Stimulated activated CD4-positive, alpha-beta T cell treated with anti-CD3 and anti-CD28 coated beads, Interleukin-4, amount 100 ng/mL, for 48 hours (primary cell): ENCODE data around the gene SLC16A2.

Experiments
- DNase-seq, 2 donors: peaks; one replicate each; pipeline ENCODE4 v3.0.0-alpha.2; 2020; ENCODE audit warnings: low read depth in 2 of 2

The SLC16A2 gene

DNA sequence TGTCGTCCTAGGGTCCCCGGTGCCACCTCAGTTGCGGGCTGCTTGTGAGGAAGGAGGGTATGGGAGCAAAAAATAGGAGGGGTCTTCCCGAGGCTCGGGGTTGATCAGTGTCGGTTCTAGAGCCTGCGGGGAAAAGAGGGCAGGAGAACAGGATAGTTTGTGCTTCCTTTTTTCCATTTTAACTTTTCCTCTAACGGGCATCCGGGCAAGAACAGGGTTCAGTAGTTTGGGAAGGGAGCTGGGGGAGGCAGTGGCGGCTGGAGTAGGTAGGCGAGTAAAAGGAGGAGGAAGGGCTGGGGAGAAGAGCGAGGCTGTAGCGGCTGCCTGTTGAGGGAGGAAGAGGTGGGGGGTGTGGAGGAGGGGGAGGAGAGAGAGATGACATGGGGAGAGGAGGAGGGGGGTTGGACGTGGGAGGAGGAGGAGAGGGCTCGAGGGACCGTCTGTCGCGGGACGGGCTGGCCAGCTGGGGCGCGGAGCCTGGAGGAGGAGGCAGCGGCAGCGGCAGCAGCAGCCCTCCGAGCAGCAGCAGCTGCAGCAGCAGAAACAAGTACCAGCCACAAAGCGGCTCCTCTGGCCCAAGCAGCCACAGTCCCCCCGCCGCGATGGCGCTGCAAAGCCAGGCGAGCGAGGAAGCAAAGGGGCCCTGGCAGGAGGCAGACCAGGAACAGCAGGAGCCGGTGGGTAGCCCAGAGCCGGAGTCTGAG is at the start of gene SLC16A2:
SLC16A2 (plus strand) TSS at position 458 of the 704 bp plus-strand sequence; CDS start at position 603, 145 bp downstream.
- DNase-seq = peak in 1 of 2 donors; percentile 10

DNA sequence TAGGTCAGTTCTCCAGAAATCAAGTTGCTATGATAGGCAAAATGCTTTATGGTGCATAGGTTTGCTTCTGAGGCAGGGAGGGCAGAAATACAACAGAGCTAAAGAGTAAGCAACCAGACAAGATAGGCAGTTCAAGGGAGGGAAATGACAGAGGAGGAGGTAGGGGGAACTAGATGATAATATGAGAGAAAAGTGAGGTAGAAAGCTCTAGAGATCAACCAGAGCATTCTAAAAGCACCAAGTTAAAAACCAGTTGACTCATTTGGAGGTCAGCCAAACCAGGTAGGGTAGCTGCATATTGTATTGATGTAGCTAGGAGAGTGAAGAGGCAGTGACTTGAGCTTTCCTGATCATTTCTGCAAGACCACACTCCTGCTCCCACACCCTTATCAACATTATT is 49.0 kb upstream of the SLC16A2 start:
- DNase-seq = no peak

DNA sequence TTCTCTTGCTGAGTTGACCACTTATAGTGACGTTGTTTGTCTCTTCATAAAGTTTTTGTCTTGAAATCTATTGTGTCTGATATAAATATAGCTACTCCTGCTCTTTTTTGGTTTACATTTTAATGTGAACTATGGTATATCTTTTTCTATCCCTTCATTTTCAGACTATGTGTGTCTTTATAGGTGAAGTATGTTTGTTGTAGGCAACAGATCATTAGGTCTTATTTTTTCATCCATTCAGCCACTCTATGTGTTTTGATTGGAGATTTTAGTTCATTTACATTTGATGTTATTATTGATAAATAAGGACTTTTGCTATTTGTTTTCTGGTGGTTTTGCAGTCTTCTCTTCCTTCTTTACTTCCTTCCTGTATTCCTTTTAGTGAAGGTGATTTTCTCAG is 44.0 kb upstream of the SLC16A2 start:
- DNase-seq = no peak

GRCh38 chrX:74382613-74383012 is 38.7 kb upstream of the SLC16A2 start:
- peak; percentile 36 to 37 for DNase-seq

GRCh38 chrX:74383611-74384010 is 37.7 kb upstream of the SLC16A2 start:
- peak in 1 of 2 donors; percentile 2 for DNase-seq

DNA sequence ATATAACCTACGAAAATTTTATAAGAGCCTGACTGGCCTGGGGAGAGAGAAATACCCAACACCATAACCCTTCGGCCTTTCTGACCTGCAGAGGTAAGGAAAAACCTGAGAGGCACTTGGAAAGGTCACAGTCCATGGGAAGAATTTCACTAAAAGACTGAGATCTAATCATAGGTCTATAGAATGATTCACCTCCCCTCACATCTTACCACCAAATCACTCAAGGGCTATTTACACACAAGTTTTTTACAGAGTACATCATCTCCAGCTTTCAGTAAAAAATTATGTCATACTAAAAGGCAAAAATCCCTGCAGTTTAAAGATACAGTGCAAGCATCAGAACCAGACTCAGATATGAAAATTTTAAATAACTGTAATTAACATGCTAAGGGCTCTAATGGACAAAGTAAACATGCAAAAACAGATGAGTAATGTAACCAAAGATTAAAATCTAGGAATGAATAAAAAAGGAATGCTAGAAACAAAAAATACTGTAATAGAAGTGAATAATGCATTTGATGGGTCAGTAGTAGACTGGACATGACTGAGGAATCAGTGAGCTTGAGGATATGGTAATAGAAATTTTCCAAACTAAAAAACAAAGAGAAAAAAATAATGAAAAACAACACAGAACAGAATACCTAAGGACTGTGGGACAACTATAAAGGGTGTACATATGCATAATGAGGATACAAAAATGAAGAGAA is 32.1 kb upstream of the SLC16A2 start:
- DNase-seq = no peak

DNA sequence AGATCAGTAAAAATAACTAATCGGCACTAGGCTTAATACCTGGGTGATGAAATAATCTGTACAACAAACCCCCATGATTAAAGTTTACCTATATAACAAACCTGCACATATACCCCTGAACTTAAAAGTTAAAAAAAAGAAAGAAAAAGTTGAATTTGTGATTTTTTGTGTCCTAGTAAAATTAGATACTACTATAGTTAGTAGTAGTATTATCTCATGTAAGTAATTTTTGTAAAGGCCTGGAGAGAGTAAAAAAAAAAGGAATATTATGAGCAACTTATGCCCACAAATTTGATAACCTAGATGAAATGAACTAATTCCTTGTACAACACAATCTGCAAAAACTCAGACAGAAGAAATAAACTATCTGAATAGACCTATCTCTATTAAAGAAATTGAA is 25.7 kb upstream of the SLC16A2 start:
- DNase-seq = no peak

GRCh38 chrX:74405973-74406489 is 15.3 kb upstream of the SLC16A2 start:
- no peak for DNase-seq

DNA sequence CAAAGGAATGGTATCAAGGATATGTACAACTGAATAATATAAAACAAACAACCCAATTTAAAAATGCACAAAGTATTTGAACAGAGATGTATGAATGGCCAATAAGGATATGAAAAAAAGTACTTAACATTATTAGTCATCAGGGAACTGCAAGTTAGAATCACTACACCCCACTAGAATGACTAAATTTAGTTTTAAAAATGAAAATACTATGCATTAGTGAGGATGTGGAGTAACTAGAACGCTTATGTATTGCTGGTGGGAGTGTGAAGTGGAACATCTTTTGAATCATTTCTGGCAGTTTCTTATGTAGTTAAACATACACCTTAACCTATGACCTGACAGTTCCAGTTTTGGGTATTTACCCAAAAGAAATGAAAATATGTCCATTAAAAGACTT is 13.0 kb upstream of the SLC16A2 start:
- no peak for DNase-seq

- no peak for DNase-seq
Measured at GRCh38 chrX:74419864-74420195, 1.5 kb upstream of the SLC16A2 start.

GRCh38 chrX:74420196-74421035 is 877 bp upstream of the SLC16A2 start:
- no peak for DNase-seq

- DNase-seq = no peak
Measured at GRCh38 chrX:74421740-74422352, 553 bp downstream of the SLC16A2 start.

DNA sequence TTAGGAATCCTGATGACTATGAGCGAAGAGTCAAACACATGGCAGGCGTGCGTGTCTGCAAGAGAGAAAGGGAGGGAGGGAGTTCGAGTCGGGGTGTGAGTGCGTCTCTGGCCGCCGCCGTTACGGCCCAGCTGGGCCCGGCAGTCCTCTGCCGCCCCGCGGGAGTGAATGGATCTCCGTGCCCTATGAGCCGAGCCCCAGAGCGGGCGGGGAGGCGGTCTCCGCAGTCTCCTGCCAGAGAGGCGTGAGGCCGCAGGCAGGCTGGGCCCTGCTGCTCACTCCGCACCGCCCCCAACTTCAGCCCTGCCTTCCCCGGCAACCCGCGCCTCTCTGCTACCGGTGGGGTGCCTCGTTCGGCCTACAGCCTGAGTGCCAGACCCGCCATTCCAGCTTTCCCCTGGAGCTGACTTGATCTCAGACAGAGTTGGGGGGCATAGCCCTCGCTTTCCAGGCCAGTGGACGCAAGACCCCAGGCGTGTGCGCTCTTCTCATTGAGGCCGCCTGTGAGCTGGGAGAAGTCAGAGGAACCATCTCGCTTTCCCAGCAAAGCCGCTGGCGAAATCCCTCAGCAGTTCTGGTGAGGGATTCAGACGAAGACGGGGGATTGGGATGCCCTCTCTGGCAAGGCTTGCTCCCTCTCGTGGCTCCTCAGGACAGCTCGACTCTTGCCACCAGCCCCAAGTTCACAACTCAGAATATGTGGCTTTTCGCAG is 1.4 kb downstream of the SLC16A2 start:
- DNase-seq = peak in 1 of 2 donors; percentile 2

GRCh38 chrX:74423289-74423998 is 2.2 kb downstream of the SLC16A2 start:
- no peak for DNase-seq

DNA sequence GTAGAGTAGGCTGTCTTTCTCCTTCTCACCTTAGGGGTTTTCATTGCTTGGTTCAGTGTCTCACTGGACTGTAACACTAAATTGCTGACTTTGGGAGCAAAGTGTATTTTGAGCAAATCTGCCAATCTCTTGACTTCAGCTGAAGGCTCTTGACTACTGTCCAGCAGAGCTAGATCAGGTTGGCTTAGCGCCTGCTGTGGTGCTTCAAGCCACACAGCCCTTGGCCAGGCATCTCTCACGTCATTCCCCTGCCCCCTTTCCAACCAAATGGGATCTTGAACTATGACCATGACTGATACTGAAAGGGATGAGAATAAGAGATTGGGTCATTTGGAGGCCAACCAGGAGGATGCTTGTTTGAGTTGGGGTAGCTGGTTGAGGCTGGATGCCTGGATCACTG is 4.8 kb downstream of the SLC16A2 start:
- no peak for DNase-seq

DNA sequence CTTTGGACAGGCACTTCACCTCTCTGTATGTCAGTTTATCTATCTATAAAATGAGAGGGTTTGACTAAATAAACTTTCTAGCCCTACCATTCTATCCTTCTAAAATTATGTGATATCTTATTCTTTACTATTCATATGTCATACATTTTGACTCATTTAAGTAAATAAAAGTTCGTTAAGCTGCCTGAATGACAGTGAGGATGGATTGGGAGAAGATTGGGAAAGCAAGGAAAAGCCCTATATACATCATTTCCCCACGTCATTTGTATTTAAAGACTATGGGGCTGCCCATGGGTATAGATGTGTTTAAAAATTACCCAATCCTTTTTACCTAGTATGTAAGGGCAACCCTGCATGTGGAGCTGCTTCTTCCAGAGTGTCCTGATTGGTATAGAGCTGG is 5.3 kb downstream of the SLC16A2 start:
- no peak for DNase-seq

DNA sequence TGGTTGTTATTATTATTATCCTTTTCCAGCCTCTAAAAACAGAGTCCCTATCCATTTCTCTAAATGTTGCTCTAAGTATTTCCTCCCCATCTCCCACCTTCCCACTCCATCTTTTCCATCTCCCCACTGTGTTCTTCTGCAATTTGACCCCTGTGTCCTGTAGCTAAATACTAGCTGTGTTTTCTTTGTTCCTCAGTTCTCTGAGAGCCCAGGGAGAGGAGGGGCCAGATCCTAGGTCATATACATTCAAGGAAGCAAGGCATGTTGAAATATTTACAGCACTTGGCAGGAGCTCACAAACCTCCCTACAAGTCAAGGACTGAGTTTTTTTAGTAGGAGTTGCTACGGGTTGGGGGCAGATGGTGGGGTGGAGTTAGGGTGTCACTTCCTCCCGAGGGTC is 10.5 kb downstream of the SLC16A2 start:
- no peak for DNase-seq

GRCh38 chrX:74434336-74434735 is 13.0 kb downstream of the SLC16A2 start:
- no peak for DNase-seq

GRCh38 chrX:74437530-74437929 is 16.2 kb downstream of the SLC16A2 start:
- DNase-seq = no peak

GRCh38 chrX:74438764-74439163 is 17.5 kb downstream of the SLC16A2 start:
- no peak for DNase-seq

DNA sequence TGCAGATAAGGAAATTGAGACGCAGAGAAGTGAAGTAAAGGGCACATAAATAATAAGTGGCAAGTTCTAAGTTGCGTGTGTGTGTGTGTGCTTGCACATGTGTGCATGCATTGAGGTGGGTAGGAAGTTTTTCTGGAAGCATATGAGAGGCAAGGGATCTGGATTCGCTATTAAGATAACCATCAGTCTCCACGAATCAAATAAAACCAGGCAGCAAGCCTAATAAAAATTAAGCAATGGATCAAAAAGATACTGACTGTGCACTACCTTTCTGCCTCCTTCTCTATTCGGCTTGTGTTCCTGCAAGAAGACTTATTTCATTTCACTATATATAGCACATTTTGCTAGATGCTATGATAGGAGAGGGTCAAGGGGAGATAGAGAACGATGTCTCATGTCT is 23.8 kb downstream of the SLC16A2 start:
- no peak for DNase-seq
